Measurements from ENCODE around the gene NCOA7.
"Not testable (repeated sequence)": the region's sequence is repeated elsewhere in the genome, so short reads cannot be mapped to it uniquely, and the experiment has no call there.

Gene NCOA7

GRCh38 chr6:125841356-125842090 lies 50.8 kb downstream of the NCOA7 start:
- no peaks in the 10 kb centered on the region for H3K9me3 ChIP-seq (ENCODE audit: control insufficient read depth, low read length)
- H3K9ac ChIP-seq (ENCODE audit: low read length): no peak overlapping the region
- no peaks in the 10 kb centered on the region for H3K27me3 ChIP-seq (ENCODE audit: control insufficient read depth, insufficient read depth, low read length)
- no peak overlapping the region for H3K4me3 ChIP-seq (ENCODE audit: low read length)
- H3K4me1 ChIP-seq (ENCODE audit: control insufficient read depth, insufficient read depth, low read length): peaks cover 8% of the 10 kb centered on the region
- H3K36me3 ChIP-seq (ENCODE audit: control insufficient read depth, insufficient read depth, low read length): no peaks in the 10 kb centered on the region

GRCh38 chr6:125842091-125842626 lies 51.4 kb downstream of the NCOA7 start:
- H3K36me3 ChIP-seq (ENCODE audit: control insufficient read depth, insufficient read depth, low read length): no peaks in the 10 kb centered on the region
- no peak overlapping the region for H3K4me3 ChIP-seq (ENCODE audit: low read length)
- no peak overlapping the region for H3K9ac ChIP-seq (ENCODE audit: low read length)
- H3K27me3 ChIP-seq (ENCODE audit: control insufficient read depth, insufficient read depth, low read length): no peaks in the 10 kb centered on the region
- no peaks in the 10 kb centered on the region for H3K9me3 ChIP-seq (ENCODE audit: control insufficient read depth, low read length)
- peaks cover 8% of the 10 kb centered on the region for H3K4me1 ChIP-seq (ENCODE audit: control insufficient read depth, insufficient read depth, low read length)

- no peaks in the 10 kb centered on the region for H3K36me3 ChIP-seq (ENCODE audit: control insufficient read depth, insufficient read depth, low read length)
- no peaks in the 10 kb centered on the region for H3K9me3 ChIP-seq (ENCODE audit: control insufficient read depth, low read length)
- no peaks in the 10 kb centered on the region for H3K27me3 ChIP-seq (ENCODE audit: control insufficient read depth, insufficient read depth, low read length)
- H3K9ac ChIP-seq (ENCODE audit: low read length): no peak overlapping the region
- no peak overlapping the region for H3K4me3 ChIP-seq (ENCODE audit: low read length)
- H3K4me1 ChIP-seq (ENCODE audit: control insufficient read depth, insufficient read depth, low read length): peaks cover 8% of the 10 kb centered on the region
Observed at GRCh38 chr6:125843593-125843992, 52.8 kb downstream of the NCOA7 start.

GRCh38 chr6:125844989-125845388 lies 54.2 kb downstream of the NCOA7 start:
- H3K9me3 ChIP-seq (ENCODE audit: control insufficient read depth, low read length): no peaks in the 10 kb centered on the region
- no peak overlapping the region for H3K9ac ChIP-seq (ENCODE audit: low read length)
- no peaks in the 10 kb centered on the region for H3K4me1 ChIP-seq (ENCODE audit: control insufficient read depth, insufficient read depth, low read length)
- H3K36me3 ChIP-seq (ENCODE audit: control insufficient read depth, insufficient read depth, low read length): no peaks in the 10 kb centered on the region
- H3K27me3 ChIP-seq (ENCODE audit: control insufficient read depth, insufficient read depth, low read length): no peaks in the 10 kb centered on the region
- no peak overlapping the region for H3K4me3 ChIP-seq (ENCODE audit: low read length)

GRCh38 chr6:125846292-125847024 lies 55.7 kb downstream of the NCOA7 start:
- Histone ChIP-seq H3K4me3 (ENCODE audit: low read length) (no peak overlapping the region), H3K4me1 (ENCODE audit: control insufficient read depth, insufficient read depth, low read length) (no peaks in the 10 kb centered on the region), H3K9me3 (ENCODE audit: control insufficient read depth, low read length) (no peaks in the 10 kb centered on the region), H3K9ac (ENCODE audit: low read length) (no peak overlapping the region), H3K27me3 (ENCODE audit: control insufficient read depth, insufficient read depth, low read length) (no peaks in the 10 kb centered on the region), H3K36me3 (ENCODE audit: control insufficient read depth, insufficient read depth, low read length) (no peaks in the 10 kb centered on the region)

- not testable (repeated sequence) for H3K4me1 ChIP-seq (ENCODE audit: control insufficient read depth, insufficient read depth, low read length); H3K4me3 ChIP-seq (ENCODE audit: low read length); H3K27me3 ChIP-seq (ENCODE audit: control insufficient read depth, insufficient read depth, low read length); H3K9ac ChIP-seq (ENCODE audit: low read length); H3K36me3 ChIP-seq (ENCODE audit: control insufficient read depth, insufficient read depth, low read length); H3K9me3 ChIP-seq (ENCODE audit: control insufficient read depth, low read length)
Observed at GRCh38 chr6:125848286-125848685, 57.5 kb downstream of the NCOA7 start.

GRCh38 chr6:125850361-125850760 lies 59.6 kb downstream of the NCOA7 start:
- no peak overlapping the region for H3K4me3 ChIP-seq (ENCODE audit: low read length)
- H3K4me1 ChIP-seq (ENCODE audit: control insufficient read depth, insufficient read depth, low read length): peaks cover 10% of the 10 kb centered on the region
- no peaks in the 10 kb centered on the region for H3K36me3 ChIP-seq (ENCODE audit: control insufficient read depth, insufficient read depth, low read length)
- no peak overlapping the region for H3K9ac ChIP-seq (ENCODE audit: low read length)
- no peaks in the 10 kb centered on the region for H3K9me3 ChIP-seq (ENCODE audit: control insufficient read depth, low read length)
- H3K27me3 ChIP-seq (ENCODE audit: control insufficient read depth, insufficient read depth, low read length): no peaks in the 10 kb centered on the region

- H3K9me3 ChIP-seq (ENCODE audit: control insufficient read depth, low read length): no peaks in the 10 kb centered on the region
- peaks cover 10% of the 10 kb centered on the region for H3K4me1 ChIP-seq (ENCODE audit: control insufficient read depth, insufficient read depth, low read length)
- no peaks in the 10 kb centered on the region for H3K36me3 ChIP-seq (ENCODE audit: control insufficient read depth, insufficient read depth, low read length)
- H3K27me3 ChIP-seq (ENCODE audit: control insufficient read depth, insufficient read depth, low read length): no peaks in the 10 kb centered on the region
- H3K9ac ChIP-seq (ENCODE audit: low read length): no peak overlapping the region
- H3K4me3 ChIP-seq (ENCODE audit: low read length): no peak overlapping the region
Observed at GRCh38 chr6:125852587-125852986, 61.8 kb downstream of the NCOA7 start.

GRCh38 chr6:125853168-125853567 lies 62.4 kb downstream of the NCOA7 start:
- Histone ChIP-seq H3K4me1 (ENCODE audit: control insufficient read depth, insufficient read depth, low read length) (peaks cover 10% of the 10 kb centered on the region), H3K4me3 (ENCODE audit: low read length) (no peak overlapping the region), H3K27me3 (ENCODE audit: control insufficient read depth, insufficient read depth, low read length) (no peaks in the 10 kb centered on the region), H3K9ac (ENCODE audit: low read length) (no peak overlapping the region), H3K9me3 (ENCODE audit: control insufficient read depth, low read length) (no peaks in the 10 kb centered on the region), H3K36me3 (ENCODE audit: control insufficient read depth, insufficient read depth, low read length) (no peaks in the 10 kb centered on the region)

GRCh38 chr6:125853756-125854155 lies 63.0 kb downstream of the NCOA7 start:
- Histone ChIP-seq H3K9ac (ENCODE audit: low read length) (no peak overlapping the region), H3K36me3 (ENCODE audit: control insufficient read depth, insufficient read depth, low read length) (no peaks in the 10 kb centered on the region), H3K4me3 (ENCODE audit: low read length) (no peak overlapping the region), H3K4me1 (ENCODE audit: control insufficient read depth, insufficient read depth, low read length) (peaks cover 10% of the 10 kb centered on the region), H3K27me3 (ENCODE audit: control insufficient read depth, insufficient read depth, low read length) (no peaks in the 10 kb centered on the region), H3K9me3 (ENCODE audit: control insufficient read depth, low read length) (no peaks in the 10 kb centered on the region)

- no peaks in the 10 kb centered on the region for H3K9me3 ChIP-seq (ENCODE audit: control insufficient read depth, low read length)
- peaks cover 10% of the 10 kb centered on the region for H3K4me1 ChIP-seq (ENCODE audit: control insufficient read depth, insufficient read depth, low read length)
- no peaks in the 10 kb centered on the region for H3K36me3 ChIP-seq (ENCODE audit: control insufficient read depth, insufficient read depth, low read length)
- no peak overlapping the region for H3K4me3 ChIP-seq (ENCODE audit: low read length)
- no peak overlapping the region for H3K9ac ChIP-seq (ENCODE audit: low read length)
- no peaks in the 10 kb centered on the region for H3K27me3 ChIP-seq (ENCODE audit: control insufficient read depth, insufficient read depth, low read length)
Observed at GRCh38 chr6:125854355-125854754, 63.6 kb downstream of the NCOA7 start.

GRCh38 chr6:125855783-125856182 lies 65.0 kb downstream of the NCOA7 start:
- no peaks in the 10 kb centered on the region for H3K9me3 ChIP-seq (ENCODE audit: control insufficient read depth, low read length)
- no peak overlapping the region for H3K4me3 ChIP-seq (ENCODE audit: low read length)
- no peaks in the 10 kb centered on the region for H3K36me3 ChIP-seq (ENCODE audit: control insufficient read depth, insufficient read depth, low read length)
- no peaks in the 10 kb centered on the region for H3K27me3 ChIP-seq (ENCODE audit: control insufficient read depth, insufficient read depth, low read length)
- peaks cover 10% of the 10 kb centered on the region for H3K4me1 ChIP-seq (ENCODE audit: control insufficient read depth, insufficient read depth, low read length)
- no peak overlapping the region for H3K9ac ChIP-seq (ENCODE audit: low read length)
